Prostate gland (tissue), 2 donors: ENCODE results near the gene MRPS27.

Experiments used
- POLR2AphosphoS5 ChIP-seq: sonication (generic); formaldehyde crosslinking; IDR thresholded peaks from one replicate; pipeline ENCODE4 v1.6.1; 2017; ENCODE audit warnings: antibody characterized with exemption
- TF ChIP-seq, protein P1 (sequence below), 4 experiments: fragments of 200-600 bp in 2 of 4; fragments of 450-650 bp in 2 of 4; sonication (generic) in 2 of 4; IDR thresholded peaks; 1 replicate in 3 of 4; 2 replicates in 1 of 4; pipeline ENCODE4 v1.5.1; 2016 to 2019; ENCODE audit warnings: antibody characterized with exemption in 4 of 4, mild to moderate bottlenecking in 2 of 4, moderate library complexity in 2 of 4

DNA sequence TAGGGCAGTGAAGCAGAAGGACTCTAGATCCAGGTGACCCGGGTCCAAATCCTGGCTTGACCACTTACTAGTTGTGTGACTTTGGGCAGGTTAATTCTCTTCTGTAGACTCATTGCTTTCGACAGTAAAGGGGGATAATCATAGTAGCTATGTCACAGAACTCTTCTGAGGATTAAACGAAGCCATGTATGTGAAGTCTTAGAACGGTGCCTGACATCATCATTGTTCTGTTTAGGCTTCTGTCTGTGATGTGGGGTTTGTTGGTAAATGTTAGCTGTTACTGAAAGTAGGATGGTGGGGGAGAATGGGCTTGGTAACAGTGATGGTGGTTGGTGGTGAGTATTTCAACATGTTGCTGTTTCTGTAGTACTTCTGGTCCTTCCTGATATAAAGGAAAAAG, 139.1 kb downstream of the MRPS27 start:
- TF ChIP-seq POLR2AphosphoS5, result no peak
- TF ChIP-seq, protein P1, sequence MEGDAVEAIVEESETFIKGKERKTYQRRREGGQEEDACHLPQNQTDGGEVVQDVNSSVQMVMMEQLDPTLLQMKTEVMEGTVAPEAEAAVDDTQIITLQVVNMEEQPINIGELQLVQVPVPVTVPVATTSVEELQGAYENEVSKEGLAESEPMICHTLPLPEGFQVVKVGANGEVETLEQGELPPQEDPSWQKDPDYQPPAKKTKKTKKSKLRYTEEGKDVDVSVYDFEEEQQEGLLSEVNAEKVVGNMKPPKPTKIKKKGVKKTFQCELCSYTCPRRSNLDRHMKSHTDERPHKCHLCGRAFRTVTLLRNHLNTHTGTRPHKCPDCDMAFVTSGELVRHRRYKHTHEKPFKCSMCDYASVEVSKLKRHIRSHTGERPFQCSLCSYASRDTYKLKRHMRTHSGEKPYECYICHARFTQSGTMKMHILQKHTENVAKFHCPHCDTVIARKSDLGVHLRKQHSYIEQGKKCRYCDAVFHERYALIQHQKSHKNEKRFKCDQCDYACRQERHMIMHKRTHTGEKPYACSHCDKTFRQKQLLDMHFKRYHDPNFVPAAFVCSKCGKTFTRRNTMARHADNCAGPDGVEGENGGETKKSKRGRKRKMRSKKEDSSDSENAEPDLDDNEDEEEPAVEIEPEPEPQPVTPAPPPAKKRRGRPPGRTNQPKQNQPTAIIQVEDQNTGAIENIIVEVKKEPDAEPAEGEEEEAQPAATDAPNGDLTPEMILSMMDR (IDR thresholded peaks at IDR 0.05), result no peak
